GM19467 (cell line): ENCODE data around the gene KMT2B.

Experiments used
- ATAC-seq: cut with Tn5 transposase; IDR thresholded peaks from one replicate; pipeline ENCODE4 v1.9.1; 2021; ENCODE audit warnings: mild to moderate bottlenecking, moderate library complexity; ENCODE audit not compliant: unreplicated experiment

KMT2B gene

DNA sequence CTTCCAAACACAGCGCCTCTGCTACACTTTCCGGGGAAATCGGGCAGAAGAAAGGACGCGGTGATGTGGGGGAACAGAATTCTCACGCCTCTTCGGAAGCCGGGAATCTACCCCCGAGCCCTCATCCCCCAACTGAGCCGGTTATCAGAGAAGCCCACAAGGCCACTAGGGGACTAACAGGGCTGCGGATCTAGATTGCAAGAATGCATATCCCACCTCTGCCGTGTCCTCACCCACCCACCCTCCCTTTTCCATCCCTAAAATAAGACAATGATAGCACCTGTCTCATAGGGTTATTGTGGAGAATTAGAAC, 23.4 kb downstream of the KMT2B start:
- no peak for ATAC-seq

- ATAC-seq, result no peak
Observed at GRCh38 chr19:35742121-35742724, 24.4 kb downstream of the KMT2B start, which contains the start of gene IGFLR1. Gene IGFLR1, minus strand, starts transcription at chr19:35742452. Its CDS starts 1,272 bp downstream, at chr19:35741180.

DNA sequence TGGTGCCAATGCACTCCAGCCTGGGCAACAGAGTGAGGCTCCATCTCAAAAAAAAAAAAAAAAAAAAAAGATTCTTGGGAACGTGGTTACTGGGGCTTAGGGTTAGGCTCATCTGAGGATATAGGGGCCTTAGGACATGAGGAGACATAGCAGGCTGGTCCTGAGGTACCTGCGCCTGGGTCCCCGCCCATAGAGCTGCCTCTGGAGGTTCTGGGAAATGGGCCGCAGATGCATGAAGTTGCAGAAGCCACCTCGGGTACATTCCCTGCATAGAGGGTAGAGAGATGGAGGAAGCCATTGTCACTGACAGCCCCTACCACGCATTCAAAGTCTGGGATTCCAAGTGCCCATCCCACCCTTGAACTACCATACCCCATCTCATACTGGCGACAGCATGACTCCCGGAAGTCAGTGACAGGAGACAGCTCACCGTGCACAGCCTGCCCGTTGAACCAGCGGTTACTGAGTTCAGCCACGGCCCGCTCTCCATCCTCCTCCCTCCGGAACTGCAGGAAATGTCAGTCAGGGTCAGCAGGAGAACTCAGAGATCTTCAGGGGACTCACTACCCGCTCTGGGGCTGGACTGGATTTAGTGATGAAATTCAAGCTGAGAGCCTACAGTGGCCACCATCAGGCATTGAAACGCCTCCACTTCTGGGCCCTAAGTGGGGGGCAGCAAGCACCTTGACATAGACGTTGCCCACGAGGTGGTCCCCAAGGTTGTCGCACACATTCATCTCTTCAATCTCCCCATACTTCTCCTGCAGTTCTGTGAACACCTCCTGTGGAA, 26.0 kb downstream of the KMT2B start:
- ATAC-seq, result no peak

GRCh38 chr19:35744430-35745327, 26.9 kb downstream of the KMT2B start:
- peak; percentile 26 for ATAC-seq

DNA sequence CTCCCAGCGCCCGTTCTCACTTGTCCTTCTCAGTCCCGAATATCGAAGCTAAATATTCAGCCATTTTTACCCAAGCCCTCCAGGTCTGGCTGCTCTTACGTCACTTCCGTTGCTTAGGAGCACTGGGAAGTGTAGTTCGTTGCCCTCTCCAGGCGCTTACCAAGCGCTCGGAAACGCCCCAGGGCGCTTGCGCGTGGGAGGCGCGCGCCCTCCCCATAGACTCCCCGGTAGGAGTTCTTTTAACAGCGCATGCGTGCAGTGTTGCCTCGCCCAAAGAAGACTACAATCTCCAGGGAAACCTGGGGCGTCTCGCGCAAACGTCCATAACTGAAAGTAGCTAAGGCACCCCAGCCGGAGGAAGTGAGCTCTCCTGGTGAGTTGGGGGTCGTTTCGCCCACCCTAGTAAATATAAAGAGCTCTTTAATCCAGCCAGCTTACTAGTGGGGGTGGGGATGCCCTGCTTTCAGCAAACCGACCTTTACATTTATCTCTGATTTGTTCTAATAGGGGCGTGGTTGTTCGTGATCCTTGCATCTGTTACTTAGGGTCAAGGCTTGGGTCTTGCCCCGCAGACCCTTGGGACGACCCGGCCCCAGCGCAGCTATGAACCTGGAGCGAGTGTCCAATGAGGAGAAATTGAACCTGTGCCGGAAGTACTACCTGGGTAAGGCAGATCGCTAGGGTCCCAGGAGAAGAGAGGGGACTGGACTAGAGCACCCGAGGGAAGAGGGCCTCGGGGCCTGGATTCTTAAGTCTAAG, 27.7 kb downstream of the KMT2B start, which contains the start of the genes PSENEN and U2AF1L4:
Gene PSENEN (plus strand): TSS at position 324 of the 759 bp plus-strand sequence. CDS start 280 bp downstream, at position 604.
Gene U2AF1L4 (minus strand): TSS at position 91 of the 759 bp plus-strand sequence. CDS start 27 bp downstream, at position 64.
- peak; percentile 36 for ATAC-seq

- no peak for ATAC-seq
Observed at GRCh38 chr19:35746087-35746462, 28.3 kb downstream of the KMT2B start.

- ATAC-seq, result no peak
Observed at GRCh38 chr19:35746531-35746930, 28.7 kb downstream of the KMT2B start.

DNA sequence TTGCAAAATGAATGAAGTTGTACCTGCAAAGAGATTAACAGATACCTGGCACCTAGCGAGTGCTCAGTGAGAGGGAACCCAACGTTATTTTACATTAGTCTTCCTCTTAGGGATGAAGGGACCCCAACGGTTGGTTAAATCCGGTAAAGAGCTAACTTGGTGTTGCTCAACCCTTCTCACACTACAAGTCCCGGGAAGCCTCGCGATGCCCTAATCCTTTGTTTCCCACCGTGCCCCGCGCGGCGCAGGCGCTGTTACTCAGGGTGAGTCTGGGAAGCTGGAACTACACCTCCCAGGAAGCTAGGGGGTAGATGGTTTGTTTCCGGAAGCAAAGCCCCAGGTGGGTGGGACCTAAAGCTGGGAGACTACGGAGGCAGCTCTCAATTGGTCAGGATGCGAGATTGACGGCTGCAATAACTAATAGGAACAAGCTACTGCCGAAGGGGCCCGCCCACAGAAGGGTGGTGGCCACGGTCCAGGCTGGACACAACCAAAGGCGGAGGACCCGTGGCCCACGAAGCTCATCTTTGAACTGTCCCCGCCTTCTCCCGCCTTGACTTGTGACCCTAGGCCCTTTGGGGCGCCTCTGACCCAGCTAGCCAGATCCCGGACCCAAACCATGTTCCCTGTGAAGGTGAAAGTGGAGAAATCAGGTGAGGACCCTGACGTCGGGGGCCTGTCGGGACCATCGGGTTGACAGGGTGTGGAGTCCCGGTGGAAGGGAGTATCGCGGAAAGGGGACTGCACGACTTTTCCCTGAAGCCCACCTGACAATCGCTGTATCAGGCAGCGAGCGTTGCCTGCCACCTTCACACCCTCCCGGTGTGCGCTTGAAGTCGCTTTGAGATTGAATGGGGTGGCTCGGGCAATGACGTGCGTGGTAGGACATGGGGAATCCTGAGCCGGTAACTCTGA, 30.6 kb downstream of the KMT2B start, which contains the start of gene LIN37:
Gene LIN37 (plus strand): TSS at position 471 of the 915 bp plus-strand sequence. CDS start 149 bp downstream, at position 620.
- peak; percentile 65 for ATAC-seq

GRCh38 chr19:35750167-35750566, 32.4 kb downstream of the KMT2B start:
- ATAC-seq, result no peak

- no peak for ATAC-seq
Observed at GRCh38 chr19:35751839-35752745, 34.3 kb downstream of the KMT2B start.

DNA sequence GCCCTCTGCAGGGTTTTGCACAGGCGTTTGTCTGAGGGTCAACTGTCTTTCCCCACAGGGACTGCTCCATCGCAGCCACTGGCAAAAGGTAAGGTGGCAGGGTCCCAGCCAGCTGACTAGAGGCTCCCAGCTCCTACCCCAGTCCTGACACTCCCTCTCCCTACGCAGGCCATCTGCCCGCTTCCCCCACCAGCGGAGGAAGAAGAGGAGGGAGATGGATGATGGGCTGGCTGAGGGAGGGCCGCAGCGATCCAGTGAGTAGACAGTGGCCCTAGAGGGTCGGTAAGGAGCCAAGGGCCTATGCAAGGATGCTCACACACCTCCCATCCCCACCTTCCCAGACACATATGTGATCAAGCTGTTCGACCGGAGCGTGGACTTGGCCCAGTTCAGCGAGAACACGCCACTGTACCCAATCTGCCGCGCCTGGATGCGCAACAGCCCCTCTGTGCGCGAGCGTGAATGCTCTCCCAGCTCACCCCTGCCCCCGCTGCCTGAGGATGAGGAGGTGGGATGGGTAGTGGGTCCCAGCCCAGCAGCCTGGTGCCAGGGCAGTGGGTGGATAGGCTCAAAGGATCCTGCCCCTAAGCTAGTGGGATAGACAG, 35.0 kb downstream of the KMT2B start:
- ATAC-seq, result no peak

DNA sequence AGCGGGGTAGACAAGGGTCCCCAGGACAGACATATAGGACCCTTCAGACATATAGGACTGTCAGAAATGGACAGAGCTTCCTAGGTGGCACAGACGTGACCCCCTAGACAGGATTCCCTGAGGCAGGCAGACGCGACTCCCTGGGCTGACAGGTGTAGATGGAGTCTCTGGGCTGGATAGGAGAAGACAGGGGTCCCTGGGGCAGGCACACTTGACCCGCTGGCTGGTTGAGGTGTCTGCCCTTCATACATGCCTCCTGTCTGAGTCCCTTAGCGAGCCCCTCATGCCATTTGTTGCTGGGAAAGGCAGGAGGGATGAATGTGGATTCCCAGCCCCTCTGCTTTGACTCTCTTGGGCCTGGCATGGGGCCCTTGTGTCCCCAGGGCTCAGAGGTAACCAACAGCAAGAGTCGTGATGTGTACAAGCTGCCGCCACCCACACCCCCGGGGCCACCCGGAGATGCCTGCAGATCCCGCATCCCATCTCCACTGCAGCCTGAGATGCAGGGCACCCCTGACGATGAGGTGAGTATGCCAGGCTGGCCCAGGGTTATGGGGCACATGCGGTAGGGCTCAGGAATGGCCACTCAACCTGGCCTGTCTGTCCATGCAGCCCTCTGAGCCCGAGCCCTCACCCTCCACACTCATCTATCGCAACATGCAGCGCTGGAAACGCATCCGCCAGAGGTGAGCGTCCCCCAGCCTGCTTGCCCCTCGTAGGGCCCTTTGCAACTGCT, 36.0 kb downstream of the KMT2B start:
- no peak for ATAC-seq

GRCh38 chr19:35754370-35755130, 36.7 kb downstream of the KMT2B start:
- no peak for ATAC-seq

DNA sequence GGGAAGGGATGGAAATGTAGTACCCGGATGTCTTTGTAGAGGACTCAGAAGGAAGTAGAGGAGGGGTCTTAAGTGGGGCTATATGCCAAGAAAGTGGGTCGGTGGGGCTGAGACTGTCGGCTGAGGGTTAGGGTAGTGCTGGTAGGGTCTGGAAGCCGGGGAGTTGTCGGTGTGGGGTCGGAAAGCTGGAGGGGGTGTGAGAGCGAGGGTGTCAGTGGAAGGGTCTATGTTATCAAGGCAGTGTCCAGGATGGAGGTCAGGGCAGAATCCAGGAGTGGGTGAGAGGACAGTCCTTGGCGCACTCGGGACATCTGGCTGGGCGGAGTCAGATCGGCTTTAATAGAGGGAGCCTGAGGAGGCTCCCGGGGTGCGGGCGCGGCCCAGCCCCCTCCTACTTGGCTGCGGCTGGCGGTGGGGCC, 37.3 kb downstream of the KMT2B start:
- no peak for ATAC-seq

DNA sequence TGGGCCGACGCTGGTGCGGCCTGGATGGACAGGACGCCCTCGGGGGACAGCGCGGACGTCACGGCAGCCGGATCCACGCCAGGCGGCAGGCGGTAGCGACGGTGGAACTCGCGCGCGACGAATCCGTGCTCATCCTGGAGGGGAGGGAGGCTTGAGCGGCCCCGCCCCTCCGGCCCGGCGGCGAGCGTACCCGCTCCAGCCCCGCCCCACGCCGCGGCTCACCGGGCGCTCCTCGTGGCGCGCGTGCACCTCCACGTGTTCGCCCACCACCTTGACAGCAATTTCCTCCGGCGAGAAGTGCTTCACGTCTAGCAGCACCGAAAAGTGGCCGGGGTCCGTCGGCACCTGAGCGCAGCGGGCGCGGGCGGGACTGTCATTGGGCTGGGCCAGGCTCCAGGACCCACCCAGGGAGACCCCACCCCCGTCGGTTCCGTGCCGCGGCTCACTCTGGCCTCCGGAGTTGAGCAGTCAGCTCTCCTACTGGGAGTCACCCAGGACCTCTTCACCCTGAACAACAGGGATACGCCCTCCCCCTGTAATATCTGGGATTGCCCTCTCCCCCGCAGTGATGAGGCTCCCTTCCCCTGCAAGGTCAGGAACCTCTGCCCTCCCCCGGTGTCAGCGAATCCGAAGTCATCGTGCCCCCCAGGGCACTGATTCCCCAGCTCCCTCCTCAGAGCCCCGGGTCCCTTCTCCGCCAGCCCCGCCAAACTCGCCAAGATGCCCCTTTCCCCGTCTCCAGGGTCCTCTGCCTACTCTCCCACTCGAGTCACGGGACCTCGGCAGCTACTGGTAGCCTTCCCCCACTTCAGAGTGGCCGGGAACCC, 38.0 kb downstream of the KMT2B start:
- ATAC-seq, result no peak
